GM12878 (cell line): Measurements from ENCODE around the gene CCBE1. TPM values are rescaled to one million over a fixed set of nuclear protein-coding genes. Genes with fewer than 3 reads are reported as not detected.

Source experiments
- ATAC-seq: fragments of 200-7000 bp; cut with Tn5 transposase; 3 replicates; pipeline ENCODE4 v1.9.1; 2020; ENCODE audit warnings: mild to moderate bottlenecking, moderate library complexity
- BruUV-seq: library from RNA; stranded (reverse); fragments of 400-500 nt; replicated peaks from 2 replicates; lab custom pipeline; 2021; lab: Mats Ljungman, UMichigan
- CTCF ChIA-PET: fragments of 300-600 bp; sonication (Branson Sonifier 250); formaldehyde crosslinking; extraction: SDS; loops from one replicate; lab custom pipeline; 2021; ENCODE audit warnings: inconsistent platforms; lab: Yijun Ruan, JAX
- POLR2A ChIA-PET: fragments of 350-600 bp; formaldehyde crosslinking; extraction: SDS; loops from one replicate; lab custom pipeline; 2021; ENCODE audit warnings: inconsistent platforms; lab: Charles Lee
- RAD21 ChIA-PET: fragments of 300-600 bp; sonication (Branson Sonifier 250); formaldehyde crosslinking; loops from one replicate; lab custom pipeline; 2023; ENCODE audit warnings: antibody characterized with exemption; ENCODE audit not compliant: unreplicated experiment; lab: Charles Lee
- SMC1A ChIA-PET: fragments of 300-600 bp; sonication (Branson Sonifier 250); formaldehyde crosslinking; loops from one replicate; lab custom pipeline; 2023; ENCODE audit not compliant: unreplicated experiment, uncharacterized antibody; lab: Charles Lee
- DNase-seq: peaks from one replicate; pipeline ENCODE4 v3.0.0-alpha.2; 2011; ENCODE audit warnings: low read depth, low spot score
- FAIRE-seq: peaks from 3 replicates; lab custom pipeline; 2011; peaks lifted over from hg19 to GRCh38; lab: Jason Lieb, UNC
- H2AFZ ChIP-seq: 2 replicates; pipeline ENCODE4 v1.6.0; 2011; ENCODE audit warnings: low read depth, low read length, control low read depth; ENCODE audit not compliant: control insufficient read depth
- H3K27ac ChIP-seq: 2 replicates; pipeline ENCODE4 v1.5.1; 2011; ENCODE audit warnings: control low read depth; ENCODE audit not compliant: control insufficient read depth, insufficient read depth
- H3K27me3 ChIP-seq, 2 experiments: replicated peaks in 1 of 2; 2 replicates each; pipeline versions ENCODE4 v1.6.0 to v1.6.1; 2011; ENCODE audit warnings: low read length in 1 of 2; ENCODE audit not compliant: control insufficient read depth in 2 of 2, insufficient read depth in 2 of 2
- H3K36me3 ChIP-seq, 2 experiments: 2 replicates each; pipeline ENCODE4 v1.5.1; 2011; ENCODE audit warnings: low read length in 1 of 2; ENCODE audit not compliant: control insufficient read depth in 2 of 2, insufficient read depth in 2 of 2
- H3K4me1 ChIP-seq: 2 replicates; pipeline ENCODE4 v1.6.1; 2011; ENCODE audit warnings: mild to moderate bottlenecking, low read length, moderate library complexity, mixed read lengths; ENCODE audit not compliant: control insufficient read depth, insufficient read depth
- H3K4me2 ChIP-seq: 2 replicates; pipeline ENCODE4 v1.6.0; 2011; ENCODE audit warnings: control low read depth; ENCODE audit not compliant: control insufficient read depth, insufficient read depth
- H3K4me3 ChIP-seq: fragments of 200-600 bp; sonication (generic); 2 replicates; pipeline ENCODE4 v1.5.1; 2016
- H3K79me2 ChIP-seq: 2 replicates; pipeline ENCODE4 v1.6.0; 2011; ENCODE audit warnings: low read length; ENCODE audit not compliant: control insufficient read depth, insufficient read depth
- H3K9ac ChIP-seq: 2 replicates; pipeline ENCODE4 v1.8.0; 2011; ENCODE audit warnings: low read length, control low read depth, mixed read lengths; ENCODE audit not compliant: control insufficient read depth, insufficient read depth
- H3K9me3 ChIP-seq: replicated peaks from 3 replicates; pipeline ENCODE4 v1.5.1; 2011; ENCODE audit warnings: mild to moderate bottlenecking, low read length; ENCODE audit not compliant: control insufficient read depth, insufficient read depth
- H4K20me1 ChIP-seq: 2 replicates; pipeline ENCODE4 v1.6.0; 2011; ENCODE audit not compliant: control insufficient read depth, insufficient read depth
- CEBPZ ChIP-seq: fragments of 150-350 bp; IDR thresholded peaks from 2 replicates; pipeline ENCODE4 v1.6.1; 2016; ENCODE audit warnings: low read depth, low read length
- CREB1 ChIP-seq: IDR thresholded peaks from 2 replicates; pipeline ENCODE4 v1.6.1; 2012; ENCODE audit warnings: low read depth, mild to moderate bottlenecking, inconsistent platforms
- CTCF ChIP-seq, 3 experiments: IDR thresholded peaks in 2 of 3; conservative IDR thresholded peaks in 1 of 3; 2 replicates each; pipeline ENCODE4 v1.5.1; 2011; ENCODE audit warnings: low read depth in 3 of 3, low read length in 3 of 3, mild to moderate bottlenecking in 3 of 3, control low read depth in 2 of 3, moderate library complexity in 2 of 3, inconsistent platforms in 1 of 3, mixed read lengths in 1 of 3; ENCODE audit not compliant: control insufficient read depth in 2 of 3, insufficient read depth in 1 of 3; ENCODE audit errors: extremely low read depth in 1 of 3
- KDM1A ChIP-seq: fragments of 200-600 bp; sonication (generic); IDR thresholded peaks from 2 replicates; pipeline ENCODE4 v1.6.1; 2016; ENCODE audit warnings: borderline replicate concordance
- NRF1 ChIP-seq: conservative IDR thresholded peaks from 2 replicates; pipeline ENCODE4 v1.6.1; 2011; ENCODE audit warnings: mild to moderate bottlenecking, low read depth, low read length, improper control_type of control experiment
- RAD51 ChIP-seq: fragments of 450-650 bp; IDR thresholded peaks from 2 replicates; pipeline ENCODE4 v1.6.1; 2016; ENCODE audit warnings: moderate library complexity, mild to moderate bottlenecking, inconsistent platforms
- SRF ChIP-seq, 2 experiments: IDR thresholded peaks; 2 replicates each; pipeline ENCODE4 v1.6.1; 2011; ENCODE audit warnings: low read depth in 2 of 2, low read length in 2 of 2, mild to moderate bottlenecking in 1 of 2, moderate library complexity in 1 of 2
- TAF1 ChIP-seq: IDR thresholded peaks from 2 replicates; pipeline ENCODE4 v1.6.1; 2011; ENCODE audit warnings: mild to moderate bottlenecking, low read depth, low read length, borderline replicate concordance
- USF1 ChIP-seq: IDR thresholded peaks from 2 replicates; pipeline ENCODE4 v1.6.1; 2011; ENCODE audit warnings: borderline replicate concordance, low read depth, mild to moderate bottlenecking, moderate library complexity, mixed read lengths, low read length; ENCODE audit not compliant: insufficient read depth; ENCODE audit errors: extremely low read length
- WRNIP1 ChIP-seq: IDR thresholded peaks from 2 replicates; pipeline ENCODE4 v1.6.1; 2011; ENCODE audit warnings: low read depth, low read length, improper control_type of control experiment, borderline replicate concordance
- WGBS: methylation state at CpG from one replicate; pipeline ENCODE4 v1.1.6; 2016; ENCODE audit warnings: low lambda C conversion rate; ENCODE audit not compliant: insufficient replicate concordance, insufficient coverage; ENCODE audit errors: missing lambda C conversion rate; 5-methylcytosine and 5-hydroxymethylcytosine counted together
- in situ Hi-C: fragments of 300-500 bp; cut with MboI; formaldehyde crosslinking; loops from 9 replicates; pipeline ENCODE4 v1.14.3; 2018; ENCODE audit warnings: mixed read lengths
- intact Hi-C: fragments of 100-400 bp; cut with micrococcal nuclease; formaldehyde crosslinking; loops from one replicate; pipeline ENCODE4 v1.14.2; 2022; ENCODE audit not compliant: unreplicated experiment
- polyA plus RNA-seq, 11 experiments: library from polyadenylated mRNA; depleted of rRNA in 4 of 11; unstranded in 6 of 11; stranded (reverse) in 5 of 11; fragments of >200 nt; fragmentation: Nextera tagmentation in 4 of 11; fragmentation: Illumina TruSeq in 1 of 11; extraction: Ambion mirVana in 4 of 11; extraction: Trizol in 1 of 11; gene quantifications; 1 replicate in 1 of 11; 2 replicates in 10 of 11; pipeline versions ENCODE4 v1.2.1 to v1.2.3, GENCODE V29; 2011 to 2016; ENCODE audit warnings: inconsistent platforms in 2 of 11, missing spikeins in 2 of 11, low read depth in 1 of 11
- total RNA-seq, 4 experiments: library from RNA; depleted of rRNA in 3 of 4; stranded (reverse); fragments of >200 nt in 3 of 4; fragmentation: Illumina TruSeq in 1 of 4; extraction: Trizol in 1 of 4; gene quantifications; 2 replicates each; pipeline versions ENCODE4 v1.2.1 to v1.2.3, GENCODE V29; 2013 to 2021

CCBE1 gene
- total and polyA plus RNA-seq, 10 of the 15 experiments (the other 5 are each of a cell fraction or from before 2014, with no cell fraction given): 0.03 to 0.49 (median 0.04) TPM; not detected in 7

- TF ChIP-seq CEBPZ (no peak), SRF (IDR thresholded peaks at IDR 0.05; ENCODE audit: low read depth in 2 of 2, low read length in 2 of 2) (no peak)
- TF ChIP-seq, all 136 proteins: peak for 0
Observed at GRCh38 chr18:59730896-59731295, 33.7 kb upstream of the CCBE1 start (continued).

- ATAC-seq (no peak), DNase-seq (no peak), FAIRE-seq (no peak)
- Histone ChIP-seq H2AFZ (no peak overlapping the region), H3K9me3 (no peaks in the 10 kb centered on the region), H3K27me3 (no peaks in the 10 kb centered on the region), H3K4me2 (no peak overlapping the region), H4K20me1 (no peaks in the 10 kb centered on the region), H3K4me3 (no peak overlapping the region), H3K79me2 (no peaks in the 10 kb centered on the region), H3K27ac (no peak overlapping the region), H3K9ac (no peak overlapping the region), H3K4me1 (no peaks in the 10 kb centered on the region), H3K36me3 (no peaks in the 10 kb centered on the region)
- ChIA-PET SMC1A (no interaction called here), RAD21 (no interaction called here), POLR2A (no interaction called here), CTCF (no interaction called here)
- intact Hi-C loops: no loop called here
- in situ Hi-C loops: no loop called here
- BruUV-seq: no TSS peak
- 43% methylated on average over 3 of the region's 3 CpGs for WGBS
- TF ChIP-seq KDM1A (no peak), RAD51 (no peak), USF1 (no peak), CEBPZ (no peak), CREB1 (no peak), WRNIP1 (no peak), CTCF (IDR thresholded peaks at IDR 0.05 in 2 of 3, conservative IDR thresholded peaks at IDR 0.05 in 1 of 3; ENCODE audit: control insufficient read depth in 2 of 3, extremely low read depth in 1 of 3, insufficient read depth in 1 of 3, low read depth in 3 of 3, low read length in 3 of 3) (no peak), TAF1 (no peak), NRF1 (no peak)
Observed at GRCh38 chr18:59729781-59730180, 32.6 kb upstream of the CCBE1 start.
